PFSK-1 (cell line): Measurements from ENCODE around the gene KRT40.

Source experiments
- FOXP2 ChIP-seq: optimal IDR thresholded peaks from 2 replicates; pipeline ENCODE3; 2011; ENCODE audit warnings: borderline replicate concordance, control low read depth, inconsistent platforms; ENCODE audit not compliant: insufficient read depth; ENCODE audit errors: extremely low read length, extremely low read depth
- POLR2AphosphoS5 ChIP-seq: IDR thresholded peaks from 2 replicates; pipeline ENCODE4 v1.6.1; 2012; ENCODE audit warnings: low read depth, mild to moderate bottlenecking, control low read depth, low read length, moderate library complexity
- SIN3A ChIP-seq: IDR thresholded peaks from 2 replicates; pipeline ENCODE4 v1.6.1; 2012; ENCODE audit warnings: mild to moderate bottlenecking, low read length, moderate library complexity, borderline replicate concordance; ENCODE audit not compliant: insufficient read depth
- TAF1 ChIP-seq: IDR thresholded peaks from 2 replicates; pipeline ENCODE4 v1.6.1; 2012; ENCODE audit warnings: low read length, control low read depth, borderline replicate concordance; ENCODE audit not compliant: insufficient read depth
- TF ChIP-seq, protein P1 (sequence below), 2 experiments: IDR thresholded peaks; 2 replicates each; pipeline versions ENCODE4 v1.6.1 to v1.8.0; 2011 to 2012; ENCODE audit warnings: low read depth in 2 of 2, low read length in 2 of 2, control low read depth in 1 of 2, inconsistent platforms in 1 of 2, mild to moderate bottlenecking in 1 of 2, moderate library complexity in 1 of 2; ENCODE audit not compliant: insufficient read depth in 1 of 2

Gene KRT40

GRCh38 chr17:41015454-41015853 is 31.3 kb upstream of the KRT40 start:
- TF ChIP-seq FOXP2 (no peak), TAF1 (no peak), POLR2AphosphoS5 (no peak), SIN3A (no peak)
- TF ChIP-seq, protein P1, sequence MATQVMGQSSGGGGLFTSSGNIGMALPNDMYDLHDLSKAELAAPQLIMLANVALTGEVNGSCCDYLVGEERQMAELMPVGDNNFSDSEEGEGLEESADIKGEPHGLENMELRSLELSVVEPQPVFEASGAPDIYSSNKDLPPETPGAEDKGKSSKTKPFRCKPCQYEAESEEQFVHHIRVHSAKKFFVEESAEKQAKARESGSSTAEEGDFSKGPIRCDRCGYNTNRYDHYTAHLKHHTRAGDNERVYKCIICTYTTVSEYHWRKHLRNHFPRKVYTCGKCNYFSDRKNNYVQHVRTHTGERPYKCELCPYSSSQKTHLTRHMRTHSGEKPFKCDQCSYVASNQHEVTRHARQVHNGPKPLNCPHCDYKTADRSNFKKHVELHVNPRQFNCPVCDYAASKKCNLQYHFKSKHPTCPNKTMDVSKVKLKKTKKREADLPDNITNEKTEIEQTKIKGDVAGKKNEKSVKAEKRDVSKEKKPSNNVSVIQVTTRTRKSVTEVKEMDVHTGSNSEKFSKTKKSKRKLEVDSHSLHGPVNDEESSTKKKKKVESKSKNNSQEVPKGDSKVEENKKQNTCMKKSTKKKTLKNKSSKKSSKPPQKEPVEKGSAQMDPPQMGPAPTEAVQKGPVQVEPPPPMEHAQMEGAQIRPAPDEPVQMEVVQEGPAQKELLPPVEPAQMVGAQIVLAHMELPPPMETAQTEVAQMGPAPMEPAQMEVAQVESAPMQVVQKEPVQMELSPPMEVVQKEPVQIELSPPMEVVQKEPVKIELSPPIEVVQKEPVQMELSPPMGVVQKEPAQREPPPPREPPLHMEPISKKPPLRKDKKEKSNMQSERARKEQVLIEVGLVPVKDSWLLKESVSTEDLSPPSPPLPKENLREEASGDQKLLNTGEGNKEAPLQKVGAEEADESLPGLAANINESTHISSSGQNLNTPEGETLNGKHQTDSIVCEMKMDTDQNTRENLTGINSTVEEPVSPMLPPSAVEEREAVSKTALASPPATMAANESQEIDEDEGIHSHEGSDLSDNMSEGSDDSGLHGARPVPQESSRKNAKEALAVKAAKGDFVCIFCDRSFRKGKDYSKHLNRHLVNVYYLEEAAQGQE (IDR thresholded peaks at IDR 0.05; ENCODE audit: insufficient read depth in 1 of 2, low read depth in 2 of 2, low read length in 2 of 2): no peak

DNA sequence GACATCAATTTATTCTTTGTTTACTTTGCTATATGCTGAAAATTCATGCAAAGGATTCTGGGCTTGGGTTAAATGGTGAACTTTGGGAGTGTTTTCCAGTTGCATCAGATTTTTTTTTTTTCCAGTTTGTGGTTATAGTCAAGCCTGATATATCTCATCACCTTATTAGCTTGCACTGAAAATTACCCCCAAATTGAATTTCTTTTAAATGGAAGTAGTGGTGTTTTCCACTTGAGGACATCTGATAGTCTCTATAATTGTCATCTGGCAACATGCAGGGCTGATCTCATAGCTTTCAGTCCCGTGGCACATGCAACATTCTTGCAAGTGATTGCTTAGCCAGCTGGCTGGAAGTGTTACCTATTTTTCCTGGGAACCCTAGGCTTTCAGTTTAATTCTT is 29.5 kb upstream of the KRT40 start:
- TF ChIP-seq, protein P1 (IDR thresholded peaks at IDR 0.05; ENCODE audit: insufficient read depth in 1 of 2, low read depth in 2 of 2, low read length in 2 of 2): no peak
- no peak for TF ChIP-seq POLR2AphosphoS5
- TF ChIP-seq TAF1: no peak
- TF ChIP-seq FOXP2: no peak
- no peak for TF ChIP-seq SIN3A

DNA sequence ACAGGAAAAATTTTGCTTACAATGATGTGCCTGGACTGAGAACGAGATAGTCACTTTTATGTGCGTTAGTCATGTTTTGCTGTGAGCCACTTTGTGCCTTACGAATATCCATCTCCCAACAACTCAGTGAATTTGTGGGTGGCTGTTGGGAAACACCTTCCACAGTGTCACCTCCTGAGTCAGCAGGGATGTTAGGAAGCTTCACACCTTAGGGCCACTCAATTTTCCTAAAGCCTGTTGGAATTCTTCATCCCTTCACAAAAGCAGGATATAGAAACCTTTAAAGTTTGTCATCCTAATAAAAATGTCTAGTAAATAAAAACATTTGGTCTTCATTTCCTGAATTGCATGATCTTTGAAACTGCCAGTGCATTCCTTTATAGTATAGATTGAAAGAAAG is 29.1 kb upstream of the KRT40 start:
- TF ChIP-seq, protein P1 (IDR thresholded peaks at IDR 0.05; ENCODE audit: insufficient read depth in 1 of 2, low read depth in 2 of 2, low read length in 2 of 2): no peak
- TF ChIP-seq SIN3A: no peak
- no peak for TF ChIP-seq TAF1
- TF ChIP-seq POLR2AphosphoS5: no peak
- no peak for TF ChIP-seq FOXP2

DNA sequence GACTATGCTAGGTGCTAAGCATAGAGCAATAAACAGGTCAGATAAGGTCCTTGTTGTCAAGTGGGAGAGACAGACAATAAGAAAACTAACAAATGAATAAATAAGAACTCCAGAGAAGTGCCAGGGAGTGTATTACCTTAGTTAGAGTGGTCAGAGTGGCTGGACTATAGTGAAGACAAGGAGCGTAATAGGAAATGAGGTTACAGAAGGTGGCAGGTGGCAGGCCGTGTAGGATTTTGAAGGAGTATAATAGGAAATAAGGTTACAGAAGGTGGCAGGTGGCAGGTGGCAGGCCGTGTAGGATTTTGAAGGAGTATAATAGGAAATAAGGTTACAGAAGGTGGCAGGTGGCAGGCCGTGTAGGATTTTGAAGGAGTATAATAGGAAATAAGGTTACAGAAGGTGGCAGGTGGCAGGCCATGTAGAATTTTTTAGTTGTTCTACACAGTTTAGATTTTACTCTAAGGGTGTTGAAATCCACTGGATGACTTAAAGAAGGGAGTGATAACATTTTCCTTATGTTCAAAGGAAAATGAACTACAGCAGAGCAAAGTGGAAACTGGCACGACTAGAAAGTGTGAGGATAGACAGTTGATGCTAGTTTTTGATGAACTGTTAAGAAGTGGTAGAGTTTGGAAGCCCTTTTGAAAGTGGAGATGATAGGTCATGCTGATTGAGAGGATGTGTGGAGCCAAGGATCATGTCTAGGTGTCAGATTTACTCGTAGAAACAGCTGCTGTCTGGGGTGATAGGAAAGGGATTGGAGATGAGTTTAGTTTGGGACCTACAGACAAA is 28.4 kb upstream of the KRT40 start:
- no peak for TF ChIP-seq SIN3A
- TF ChIP-seq TAF1: no peak
- TF ChIP-seq FOXP2: no peak
- no peak for TF ChIP-seq POLR2AphosphoS5

- TF ChIP-seq SIN3A (no peak), FOXP2 (no peak), POLR2AphosphoS5 (no peak), TAF1 (no peak)
- TF ChIP-seq, protein P1 (IDR thresholded peaks at IDR 0.05; ENCODE audit: insufficient read depth in 1 of 2, low read depth in 2 of 2, low read length in 2 of 2): no peak
These were observed 26.3 kb upstream of the KRT40 start for GRCh38 chr17:41010441-41010840.
